NCI-H2171 (cell line): ENCODE measurements around the gene PAFAH2.

ENCODE experiments used
- DNase-seq: peaks from one replicate; lab custom pipeline; 2025; lab: John Stamatoyannopoulos, UW

The PAFAH2 gene

GRCh38 chr1:26031196-26031595 lies 33.3 kb upstream of the PAFAH2 start:
- DNase-seq, result no peak

DNA sequence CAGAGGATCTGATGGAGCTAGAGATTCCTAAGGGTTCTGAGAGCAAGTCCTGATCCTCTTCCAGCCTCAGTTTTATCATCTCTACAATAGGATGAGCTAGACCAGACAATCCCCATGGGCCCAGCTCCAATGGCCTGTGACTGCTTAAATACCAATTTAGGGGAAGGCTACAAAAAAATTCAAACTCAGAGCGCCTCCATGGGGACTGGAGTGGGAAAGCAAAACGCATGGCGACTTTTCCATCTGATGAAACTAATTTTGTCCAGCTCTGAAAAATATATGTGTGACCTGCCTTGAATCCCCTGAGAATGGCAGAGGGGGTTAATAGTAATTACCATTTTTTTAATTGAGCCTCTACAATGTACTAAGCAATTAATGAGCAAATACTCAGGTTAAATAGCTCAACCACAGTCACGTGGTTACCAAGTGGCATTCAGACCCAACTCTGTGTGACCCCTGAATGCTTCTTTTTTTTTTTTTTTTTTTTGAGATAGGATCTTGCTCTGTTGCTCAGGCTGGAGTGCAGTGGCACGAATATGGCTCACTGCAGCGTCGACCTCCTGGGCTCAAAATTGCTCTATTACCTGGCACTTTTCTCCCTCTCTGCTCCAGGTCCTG lies 32.1 kb upstream of the PAFAH2 start:
- no peak for DNase-seq

DNA sequence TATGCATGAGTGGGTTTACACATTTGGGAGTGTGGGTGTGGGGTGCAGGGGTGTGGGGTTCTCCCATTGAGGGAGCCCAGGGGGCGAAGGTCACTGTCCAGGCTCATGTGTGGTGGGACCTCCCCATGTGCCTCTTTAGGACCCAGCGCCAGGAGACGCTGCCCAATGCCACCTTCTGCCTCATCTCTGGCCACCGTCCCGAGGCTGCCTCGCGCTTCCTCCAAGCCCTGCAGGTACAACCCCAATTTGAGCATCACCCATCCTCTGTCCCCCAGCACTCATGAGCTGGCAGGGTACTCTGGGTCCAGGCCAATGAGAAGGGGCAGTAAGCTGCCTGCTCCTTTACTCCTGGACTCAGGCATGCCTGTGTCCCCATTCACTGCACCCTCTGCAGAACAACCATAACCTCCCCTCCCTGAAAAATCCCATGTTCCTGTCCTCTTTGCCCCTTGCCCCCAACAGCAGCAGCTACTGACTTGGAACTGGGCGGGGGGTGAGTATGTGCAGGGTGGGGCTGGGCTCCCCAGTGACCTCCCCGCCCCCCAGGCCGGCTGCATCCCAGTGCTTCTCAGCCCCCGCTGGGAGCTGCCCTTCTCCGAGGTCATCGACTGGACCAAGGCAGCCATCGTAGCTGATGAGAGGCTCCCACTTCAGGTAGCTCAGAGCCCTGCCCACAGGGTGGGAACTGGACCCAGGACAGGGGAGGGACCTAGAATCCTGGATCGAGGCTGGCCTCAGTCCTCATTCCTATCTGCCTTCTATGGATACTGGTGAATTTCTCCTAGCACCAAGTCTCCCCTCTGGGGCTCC lies 31.4 kb upstream of the PAFAH2 start:
- no peak for DNase-seq

DNA sequence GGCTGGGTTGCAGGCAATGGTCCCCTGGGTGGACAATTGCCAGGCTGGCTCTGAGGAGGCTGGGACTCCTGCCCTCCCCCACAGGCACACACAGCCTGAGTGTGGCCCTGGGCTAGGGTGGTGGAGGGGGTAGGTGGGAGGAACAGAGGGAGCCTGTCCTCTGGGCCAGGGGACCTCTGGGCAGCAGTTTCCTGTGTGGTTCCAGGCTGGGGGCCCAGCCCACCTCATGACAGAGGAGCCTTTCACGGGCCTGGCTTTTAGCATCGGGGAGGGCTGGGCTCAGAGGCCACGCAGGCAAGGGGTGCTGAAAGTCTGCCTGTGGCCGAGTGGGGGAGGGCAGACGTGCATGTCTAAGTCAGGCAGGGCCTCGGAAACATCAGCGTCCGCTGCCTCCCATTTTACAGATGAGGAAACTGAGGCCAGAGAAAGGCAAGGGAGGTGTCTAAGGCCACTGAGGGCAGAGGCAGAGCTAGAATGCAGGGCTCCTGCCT lies 30.7 kb upstream of the PAFAH2 start:
- DNase-seq, result no peak

- no peak for DNase-seq
Observed at GRCh38 chr1:26027716-26028489, 30.0 kb upstream of the PAFAH2 start.

DNA sequence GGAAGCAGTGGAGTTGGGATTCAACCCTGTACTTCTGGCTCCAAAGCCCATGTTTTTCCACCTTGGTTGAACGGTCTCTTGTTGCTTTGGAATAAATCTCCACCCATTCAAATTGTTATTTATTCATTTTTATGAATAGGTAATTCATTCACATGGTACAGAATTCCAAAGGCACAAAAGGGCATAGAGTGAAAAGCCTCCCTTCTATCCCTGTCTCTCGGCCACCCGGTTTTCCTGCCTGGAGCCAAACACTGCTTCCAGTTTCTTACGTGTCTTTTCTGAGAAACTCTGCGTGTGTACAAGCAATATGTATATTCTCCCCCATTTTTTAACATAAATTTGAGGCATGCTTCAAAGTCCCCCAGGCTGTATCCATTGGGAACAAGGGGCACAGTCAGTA lies 27.7 kb upstream of the PAFAH2 start:
- no peak for DNase-seq

GRCh38 chr1:26025060-26025459 lies 27.2 kb upstream of the PAFAH2 start:
- no peak for DNase-seq

DNA sequence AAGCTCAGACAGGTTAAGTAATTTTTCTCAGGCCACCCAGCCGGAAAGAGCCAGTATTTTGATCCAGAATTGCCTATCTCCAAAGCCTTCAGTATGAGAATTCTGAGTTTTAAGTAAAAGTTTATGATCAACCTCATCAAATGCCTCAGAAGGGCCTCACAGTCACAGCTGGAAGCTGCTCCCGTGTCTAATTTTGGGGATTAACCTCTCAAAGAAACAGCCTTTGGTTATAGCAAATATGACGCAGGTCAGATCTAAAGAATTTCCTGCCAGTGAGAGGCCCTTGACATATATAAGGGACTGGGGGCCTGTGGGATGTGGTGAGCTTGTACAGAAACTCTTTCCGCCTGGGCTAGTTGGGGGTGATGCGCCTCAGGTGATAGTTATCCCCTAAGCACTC lies 26.0 kb upstream of the PAFAH2 start:
- no peak for DNase-seq

GRCh38 chr1:26023009-26023408 lies 25.1 kb upstream of the PAFAH2 start:
- DNase-seq, result no peak

GRCh38 chr1:26022404-26022779 lies 24.5 kb upstream of the PAFAH2 start:
- no peak for DNase-seq

DNA sequence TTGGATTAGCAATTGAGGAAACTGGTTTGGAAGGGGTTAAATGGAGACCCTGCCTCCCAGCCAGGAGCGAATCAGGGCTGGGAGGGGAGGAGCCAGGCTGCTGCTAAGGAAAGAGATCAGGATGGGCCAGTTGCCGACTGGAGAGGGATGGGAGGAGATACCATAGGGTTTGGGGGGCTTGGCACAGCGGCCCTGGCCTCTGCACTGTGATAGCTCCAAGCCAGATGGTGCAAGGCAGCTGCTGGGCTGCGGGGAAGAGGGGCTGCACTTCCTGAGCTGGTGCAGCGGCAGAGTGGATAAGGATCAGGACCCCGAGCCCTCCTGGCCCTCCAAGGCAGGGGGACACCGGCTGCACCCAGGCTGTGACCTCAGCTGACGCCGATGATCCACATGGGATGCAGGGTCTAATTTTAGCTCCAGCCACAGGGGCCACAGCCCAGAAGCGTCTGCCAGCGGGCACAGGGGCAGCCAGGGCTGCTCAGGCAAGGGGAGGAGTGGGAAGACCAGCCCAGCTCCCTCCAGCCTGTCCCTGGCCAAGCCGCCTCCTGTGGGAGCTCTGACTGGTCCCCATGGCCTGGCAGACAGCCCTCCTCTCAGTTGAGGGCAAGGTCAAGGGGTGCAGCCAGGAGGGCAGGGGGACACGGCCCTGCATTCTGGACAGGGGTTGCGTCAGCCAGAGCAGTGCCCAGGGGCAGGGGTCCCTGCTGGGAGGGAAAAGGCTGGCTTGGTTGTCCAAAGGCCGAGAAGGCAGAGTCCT lies 24.0 kb upstream of the PAFAH2 start, which contains the start of gene EXTL1:
Gene EXTL1, plus strand, starts transcription at position 129 of the 757 bp plus-strand sequence. CDS start 872 bp downstream, outside the sequence.
- DNase-seq, result peak; percentile 79

GRCh38 chr1:26020941-26021646 lies 23.2 kb upstream of the PAFAH2 start:
- no peak for DNase-seq

- no peak for DNase-seq
Observed at GRCh38 chr1:26020330-26020768, 22.5 kb upstream of the PAFAH2 start.

- no peak for DNase-seq
Observed at GRCh38 chr1:26019641-26020315, 21.9 kb upstream of the PAFAH2 start.

GRCh38 chr1:26017606-26018005 lies 19.7 kb upstream of the PAFAH2 start:
- DNase-seq, result no peak

DNA sequence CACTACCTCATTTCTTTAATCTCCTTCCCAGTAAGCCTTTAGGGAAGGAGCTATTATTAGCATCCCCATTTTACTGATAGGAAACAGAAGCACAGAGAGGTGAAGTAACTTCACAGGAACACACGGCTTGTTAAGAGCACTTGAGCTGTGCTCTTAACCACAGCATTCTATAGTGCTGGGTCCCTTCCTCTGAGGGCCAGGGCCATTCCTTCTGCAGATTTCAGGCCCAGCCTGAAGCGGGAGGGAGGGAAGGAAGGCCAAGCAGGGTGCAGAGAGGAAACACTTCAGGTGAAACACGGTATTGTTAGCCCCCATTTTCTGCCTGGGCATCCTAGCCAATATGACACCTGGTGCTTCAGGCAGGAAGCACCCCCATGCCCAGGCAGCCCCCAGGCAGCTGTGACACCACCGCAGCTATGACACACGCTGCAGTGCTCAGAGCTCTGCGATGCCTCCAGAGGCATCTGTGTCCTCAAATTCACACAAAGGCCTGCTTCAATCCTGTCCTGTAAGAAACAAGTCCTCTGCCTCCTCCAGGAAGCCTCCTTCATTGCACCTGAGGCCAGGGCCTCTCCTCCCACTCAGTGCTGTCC lies 19.2 kb upstream of the PAFAH2 start:
- DNase-seq, result no peak

GRCh38 chr1:26016258-26016952 lies 18.5 kb upstream of the PAFAH2 start:
- DNase-seq, result peak; percentile 83

DNA sequence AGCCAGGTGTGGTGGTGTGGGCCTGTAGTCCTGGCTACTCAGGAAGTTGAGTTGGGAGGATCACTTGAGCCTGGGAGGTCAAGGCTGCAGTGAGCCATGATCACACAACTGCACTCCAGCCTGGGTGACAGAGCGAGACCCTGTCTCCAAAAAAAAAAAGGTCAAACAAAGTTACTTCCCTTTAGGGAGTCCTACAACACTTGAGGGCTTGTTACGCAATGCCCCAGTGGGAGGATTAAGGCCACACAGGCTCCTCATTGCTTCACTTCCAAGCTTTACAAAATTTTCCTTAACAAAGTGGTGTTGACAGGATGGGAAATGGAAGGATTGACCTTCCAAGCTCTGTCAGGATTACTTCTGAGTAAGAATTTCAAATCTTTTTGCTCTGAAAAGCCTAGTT lies 17.5 kb upstream of the PAFAH2 start:
- DNase-seq, result no peak

DNA sequence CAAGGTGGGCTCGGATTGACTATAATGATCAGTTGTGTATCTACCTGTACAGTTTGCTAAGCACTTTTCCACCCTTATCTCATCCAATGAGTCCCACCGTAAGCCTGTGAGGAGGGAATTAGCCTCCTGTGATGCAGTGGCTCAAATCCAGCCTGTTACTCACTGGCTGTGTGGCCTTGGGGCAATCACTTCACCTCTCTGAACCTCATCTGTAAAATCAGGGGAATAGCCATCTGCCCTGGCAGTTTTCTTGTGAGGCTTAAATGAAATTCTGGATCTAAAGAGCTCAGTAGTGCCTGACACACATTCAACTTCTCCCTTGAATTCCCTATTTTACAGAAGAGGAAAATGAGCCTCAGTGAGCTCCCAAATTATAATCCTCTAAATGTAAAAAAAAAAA lies 16.3 kb upstream of the PAFAH2 start:
- no peak for DNase-seq

DNA sequence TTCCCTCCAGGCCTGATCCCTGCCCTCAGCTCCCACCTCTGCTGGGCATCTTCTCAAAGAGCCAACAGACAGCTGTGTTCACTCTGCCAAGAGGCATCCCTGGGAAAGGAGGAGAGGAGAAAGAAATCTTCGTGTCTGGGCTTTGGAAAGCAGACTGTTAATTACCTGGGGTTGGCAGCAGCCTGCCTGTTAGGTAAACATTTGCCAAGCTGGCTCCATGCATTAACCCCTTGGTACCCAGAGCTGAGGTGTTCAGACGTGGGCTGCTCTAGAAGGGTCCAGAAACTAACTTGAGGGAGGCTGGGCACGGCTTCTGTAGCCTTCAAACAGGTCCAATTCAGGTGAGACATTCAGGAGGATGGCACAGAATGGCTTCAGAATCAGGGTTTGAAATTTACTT lies 15.0 kb upstream of the PAFAH2 start:
- DNase-seq, result peak; percentile 68
